K562 (cell line): ENCODE results near the gene LMX1B. TPM values are rescaled to one million over a fixed set of nuclear protein-coding genes. Genes with fewer than 3 reads are reported as not detected.

Source experiments
- ATAC-seq: fragments of 200-7000 bp; cut with Tn5 transposase; 3 replicates; pipeline ENCODE4 v1.9.1; 2020; ENCODE audit warnings: moderate library complexity
- BruUV-seq: library from RNA; stranded (reverse); fragments of 400-500 nt; replicated peaks from 2 replicates; lab custom pipeline; 2021; lab: Mats Ljungman, UMichigan
- CTCF ChIA-PET: fragments of 300-600 bp; formaldehyde crosslinking; extraction: SDS; loops from one replicate; lab custom pipeline; 2021; ENCODE audit warnings: low intra/inter-chr PET ratio; lab: Yijun Ruan, JAX
- POLR2A ChIA-PET: fragments of 300-600, 350-650 bp; sonication (Branson Sonifier 250); formaldehyde crosslinking; extraction: SDS; loops from one replicate; lab custom pipeline; 2021; ENCODE audit warnings: antibody characterized with exemption, inconsistent platforms; lab: Yijun Ruan, JAX
- DNase-seq, 4 experiments: peaks; one replicate each; pipeline versions ENCODE4 v3.0.0 to v3.0.0-alpha.2; 2011 to 2018; ENCODE audit warnings: low spot score in 3 of 4, mixed read lengths in 3 of 4; ENCODE audit errors: extremely low read depth in 1 of 4
- FAIRE-seq: peaks from 2 replicates; lab custom pipeline; 2011; peaks lifted over from hg19 to GRCh38; lab: Jason Lieb, UNC
- H2AFZ ChIP-seq: 2 replicates; pipeline ENCODE4 v1.6.0; 2011; ENCODE audit warnings: low read depth, low read length, control low read depth, inconsistent platforms
- H3K27ac ChIP-seq: fragments of 200-600 bp; 3 replicates; pipeline ENCODE4 v1.8.0; 2011; ENCODE audit warnings: low read depth, mild to moderate bottlenecking, control low read depth, inconsistent platforms, low read length, moderate library complexity, mixed read lengths; ENCODE audit errors: extremely low read depth
- H3K27me3 ChIP-seq, 2 experiments: fragments of 300-600 bp in 1 of 2; 2 replicates in 1 of 2; 3 replicates in 1 of 2; pipeline versions ENCODE4 v1.6.0 to v1.8.0; 2011; ENCODE audit warnings: inconsistent platforms in 2 of 2, low read length in 2 of 2, mild to moderate bottlenecking in 1 of 2, mixed read lengths in 1 of 2, moderate library complexity in 1 of 2; ENCODE audit not compliant: control insufficient read depth in 2 of 2, insufficient read depth in 2 of 2
- H3K36me3 ChIP-seq: fragments of 300-600 bp; 3 replicates; pipeline ENCODE4 v1.8.0; 2011; ENCODE audit warnings: mild to moderate bottlenecking, low read length, inconsistent platforms; ENCODE audit not compliant: control insufficient read depth, insufficient read depth
- H3K4me1 ChIP-seq, 2 experiments: fragments of 200-600 bp in 1 of 2; replicated peaks in 1 of 2; 2 replicates in 1 of 2; 3 replicates in 1 of 2; pipeline versions ENCODE4 v1.5.1 to v1.8.0; 2011; ENCODE audit warnings: inconsistent platforms in 2 of 2, low read length in 2 of 2, mild to moderate bottlenecking in 1 of 2, mixed read lengths in 1 of 2, moderate library complexity in 1 of 2; ENCODE audit not compliant: control insufficient read depth in 2 of 2, insufficient read depth in 2 of 2
- H3K4me2 ChIP-seq: 2 replicates; pipeline ENCODE4 v1.6.1; 2011; ENCODE audit warnings: low read length, control low read depth, inconsistent platforms, mixed read lengths; ENCODE audit not compliant: insufficient read depth
- H3K4me3 ChIP-seq: fragments of 200-600 bp; sonication (generic), shearing (Covaris generic); 2 replicates; pipeline ENCODE4 v1.5.1; 2016; ENCODE audit warnings: control low read depth, inconsistent platforms
- H3K79me2 ChIP-seq: fragments of 200-600 bp; 3 replicates; pipeline ENCODE4 v1.8.0; 2011; ENCODE audit warnings: low read length, inconsistent platforms; ENCODE audit not compliant: control insufficient read depth, insufficient read depth
- H3K9ac ChIP-seq, 2 experiments: 2 replicates each; pipeline versions ENCODE4 v1.6.0 to v1.6.1; 2011; ENCODE audit warnings: low read depth in 2 of 2, low read length in 2 of 2, control low read depth in 1 of 2, inconsistent platforms in 1 of 2, mild to moderate bottlenecking in 1 of 2, mixed read lengths in 1 of 2; ENCODE audit not compliant: insufficient read depth in 1 of 2
- H3K9me1 ChIP-seq: one replicate; pipeline ENCODE4 v1.6.0; 2011; ENCODE audit warnings: inconsistent platforms, mild to moderate bottlenecking, low read length, moderate library complexity; ENCODE audit not compliant: control insufficient read depth, insufficient read depth
- H3K9me3 ChIP-seq: replicated peaks from 2 replicates; pipeline ENCODE4 v1.5.1; 2011; ENCODE audit warnings: low read depth, low read length, inconsistent platforms; ENCODE audit not compliant: control insufficient read depth, insufficient read depth
- H4K20me1 ChIP-seq: replicated peaks from 2 replicates; pipeline ENCODE4 v1.6.1; 2011; ENCODE audit warnings: low read length, inconsistent platforms, mixed read lengths; ENCODE audit not compliant: control insufficient read depth, insufficient read depth
- ZNF668 ChIP-seq: fragments of 250-450 bp; sonication (Bioruptor Pico); IDR thresholded peaks from 2 replicates; pipeline ENCODE4 v1.8.0; 2022; ENCODE audit warnings: mild to moderate bottlenecking, inconsistent platforms
- ZNF77 ChIP-seq: fragments of 250-450 bp; sonication (Bioruptor Pico); IDR thresholded peaks from 2 replicates; pipeline ENCODE4 v1.5.0; 2020
- WGBS: fragments of 100-300 bp; shearing (Covaris generic); methylation state at CpG from one replicate; pipeline ENCODE4 v1.1.6; 2016; ENCODE audit warnings: low coverage, mixed read lengths; ENCODE audit not compliant: insufficient coverage; ENCODE audit errors: missing lambda C conversion rate; 5-methylcytosine and 5-hydroxymethylcytosine counted together
- in situ Hi-C: fragments of 300-500 bp; cut with MboI; formaldehyde crosslinking; loops from 4 replicates; pipeline ENCODE4 v1.15.0; 2018; ENCODE audit warnings: inconsistent platforms, mixed read lengths
- intact Hi-C: fragments of 100-400 bp; cut with micrococcal nuclease; formaldehyde crosslinking; loops from 2 replicates; pipeline ENCODE4 v1.14.2; 2022
- polyA plus RNA-seq, 8 experiments: library from polyadenylated mRNA; depleted of rRNA in 4 of 8; stranded (reverse) in 5 of 8; unstranded in 3 of 8; fragments of >200 nt; fragmentation: Nextera tagmentation in 2 of 8; fragmentation: Illumina TruSeq in 1 of 8; extraction: Ambion mirVana in 2 of 8; extraction: Trizol in 1 of 8; gene quantifications; 2 replicates each; pipeline versions ENCODE4 v1.2.1 to v1.2.3, GENCODE V29; 2011 to 2014; ENCODE audit warnings: inconsistent platforms in 1 of 8, missing spikeins in 1 of 8
- total RNA-seq, 7 experiments: library from RNA; depleted of rRNA in 6 of 7; stranded (reverse); fragments of >200 nt in 6 of 7; fragmentation: Illumina TruSeq in 2 of 7; extraction: Trizol in 2 of 7; gene quantifications; 2 replicates each; pipeline versions ENCODE4 v1.2.1 to v1.2.3, GENCODE V29; 2011 to 2021; ENCODE audit warnings: low replicate concordance in 1 of 7
- TF ChIP-seq, protein P1 (sequence below), 3 experiments: IDR thresholded peaks in 2 of 3; conservative IDR thresholded peaks in 1 of 3; 2 replicates each; pipeline ENCODE4 v1.5.1; 2011 to 2012; ENCODE audit warnings: low read length in 3 of 3, mild to moderate bottlenecking in 3 of 3, control low read depth in 2 of 3, improper control_type of control experiment in 1 of 3, inconsistent platforms in 1 of 3, low read depth in 1 of 3, mixed read lengths in 1 of 3, moderate library complexity in 1 of 3; ENCODE audit not compliant: insufficient read depth in 2 of 3

Gene LMX1B
- total and polyA plus RNA-seq, 9 of the 15 experiments (the other 6 are each of a cell fraction or from before 2014, with no cell fraction given): not detected

DNA sequence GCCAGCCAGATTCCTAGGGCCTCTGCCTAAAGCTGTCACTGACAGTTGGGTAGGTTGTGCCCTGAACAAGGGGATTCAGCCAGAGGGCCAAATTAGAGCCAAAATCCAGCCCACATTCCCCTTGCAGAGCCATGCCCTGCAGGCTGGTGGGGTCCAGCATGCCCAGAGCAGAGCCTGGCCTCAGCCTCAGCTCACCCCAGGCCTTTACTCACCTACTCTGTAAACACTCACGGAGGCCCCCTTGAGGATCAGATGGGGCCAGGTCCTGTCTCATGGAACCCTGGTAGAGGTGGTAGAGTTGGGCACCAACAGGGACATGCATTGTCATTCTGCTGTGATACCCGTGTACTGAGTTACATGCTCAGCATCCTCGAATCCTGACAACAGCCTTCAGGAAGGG, 74.9 kb downstream of the LMX1B start:
- H3K4me1 ChIP-seq: peaks cover 0 to 14% of the 10 kb centered on the region in 2 experiments; a peak in 1 of 5 replicates
- H3K27me3 ChIP-seq: peaks cover 33 to 67% of the 10 kb centered on the region in 2 experiments
- intact Hi-C loops (no loop called here), in situ Hi-C loops (no loop called here)
- 0% methylated on average over 3 of the region's 3 CpGs for WGBS
- H3K36me3 ChIP-seq: no peaks in the 10 kb centered on the region
- H4K20me1 ChIP-seq: peaks cover 15% of the 10 kb centered on the region
- no peaks in the 10 kb centered on the region; the same call in 1 of the 2 replicates for H3K9me3 ChIP-seq
- H3K79me2 ChIP-seq: no peaks in the 10 kb centered on the region
- no peak overlapping the region for H3K4me2 ChIP-seq
- ATAC-seq: no peak
- CTCF ChIA-PET: no interaction called here
- H2AFZ ChIP-seq: no peak overlapping the region
- no peak overlapping the region for H3K9ac ChIP-seq
- H3K9me1 ChIP-seq: no peaks in the 10 kb centered on the region
- no peak overlapping the region for H3K27ac ChIP-seq
- POLR2A ChIA-PET: interaction anchor here (0.5 kb wide), 1 partner anchor 211 kb away, joined by 3 read pairs; no protein-coding TSS in a partner anchor
- no peak for DNase-seq
- TF ChIP-seq, protein P1, sequence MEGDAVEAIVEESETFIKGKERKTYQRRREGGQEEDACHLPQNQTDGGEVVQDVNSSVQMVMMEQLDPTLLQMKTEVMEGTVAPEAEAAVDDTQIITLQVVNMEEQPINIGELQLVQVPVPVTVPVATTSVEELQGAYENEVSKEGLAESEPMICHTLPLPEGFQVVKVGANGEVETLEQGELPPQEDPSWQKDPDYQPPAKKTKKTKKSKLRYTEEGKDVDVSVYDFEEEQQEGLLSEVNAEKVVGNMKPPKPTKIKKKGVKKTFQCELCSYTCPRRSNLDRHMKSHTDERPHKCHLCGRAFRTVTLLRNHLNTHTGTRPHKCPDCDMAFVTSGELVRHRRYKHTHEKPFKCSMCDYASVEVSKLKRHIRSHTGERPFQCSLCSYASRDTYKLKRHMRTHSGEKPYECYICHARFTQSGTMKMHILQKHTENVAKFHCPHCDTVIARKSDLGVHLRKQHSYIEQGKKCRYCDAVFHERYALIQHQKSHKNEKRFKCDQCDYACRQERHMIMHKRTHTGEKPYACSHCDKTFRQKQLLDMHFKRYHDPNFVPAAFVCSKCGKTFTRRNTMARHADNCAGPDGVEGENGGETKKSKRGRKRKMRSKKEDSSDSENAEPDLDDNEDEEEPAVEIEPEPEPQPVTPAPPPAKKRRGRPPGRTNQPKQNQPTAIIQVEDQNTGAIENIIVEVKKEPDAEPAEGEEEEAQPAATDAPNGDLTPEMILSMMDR (IDR thresholded peaks at IDR 0.05 in 2 of 3, conservative IDR thresholded peaks at IDR 0.05 in 1 of 3; ENCODE audit: insufficient read depth in 2 of 3, low read depth in 1 of 3, low read length in 3 of 3): 0 out of 6 replicates have a peak, but pooled peaks of 1 of the 3 experiments have one; percentile 5
- no peak for TF ChIP-seq ZNF77 (CRISPR knock-in tag)
- TF ChIP-seq ZNF668: no peak
- BruUV-seq: no TSS peak
- H3K4me3 ChIP-seq: no peak overlapping the region
- FAIRE-seq: no peak
